Effector memory CD4-positive, alpha-beta T cell (primary cell): Measurements from ENCODE around the gene PLA2G4C.

Experiments
- DNase-seq, 3 donors: peaks; one replicate each; pipeline ENCODE4 v3.0.0-alpha.2; 2020
- H3K27ac ChIP-seq: 2 replicates; pipeline ENCODE4 v1.7.0; 2013; ENCODE audit warnings: mild to moderate bottlenecking, low read length, moderate library complexity; ENCODE audit not compliant: insufficient read depth, poor library complexity, severe bottlenecking
- H3K27me3 ChIP-seq: replicated peaks from 2 replicates; pipeline ENCODE4 v1.7.0; 2013; ENCODE audit warnings: mild to moderate bottlenecking, low read length; ENCODE audit not compliant: insufficient read depth, control insufficient read depth, poor library complexity, severe bottlenecking
- H3K36me3 ChIP-seq: 2 replicates; pipeline ENCODE4 v1.7.0; 2013; ENCODE audit warnings: mild to moderate bottlenecking, low read length, moderate library complexity; ENCODE audit not compliant: control insufficient read depth, insufficient read depth
- H3K4me1 ChIP-seq: 2 replicates; pipeline ENCODE4 v1.7.0; 2013; ENCODE audit warnings: low read length, mild to moderate bottlenecking; ENCODE audit not compliant: control insufficient read depth, insufficient read depth, poor library complexity, severe bottlenecking
- H3K4me3 ChIP-seq: 2 replicates; pipeline ENCODE4 v1.7.0; 2013; ENCODE audit warnings: low read length, low read depth, mild to moderate bottlenecking; ENCODE audit not compliant: insufficient read depth, poor library complexity, severe bottlenecking
- H3K9me3 ChIP-seq: 2 replicates; pipeline ENCODE4 v1.7.0; 2013; ENCODE audit warnings: mild to moderate bottlenecking, low read length, moderate library complexity; ENCODE audit not compliant: control insufficient read depth
- total RNA-seq, 3 donors: gene quantifications; one replicate each; lab custom pipeline; 2026; lab: John Stamatoyannopoulos, UW

PLA2G4C gene, protein sequence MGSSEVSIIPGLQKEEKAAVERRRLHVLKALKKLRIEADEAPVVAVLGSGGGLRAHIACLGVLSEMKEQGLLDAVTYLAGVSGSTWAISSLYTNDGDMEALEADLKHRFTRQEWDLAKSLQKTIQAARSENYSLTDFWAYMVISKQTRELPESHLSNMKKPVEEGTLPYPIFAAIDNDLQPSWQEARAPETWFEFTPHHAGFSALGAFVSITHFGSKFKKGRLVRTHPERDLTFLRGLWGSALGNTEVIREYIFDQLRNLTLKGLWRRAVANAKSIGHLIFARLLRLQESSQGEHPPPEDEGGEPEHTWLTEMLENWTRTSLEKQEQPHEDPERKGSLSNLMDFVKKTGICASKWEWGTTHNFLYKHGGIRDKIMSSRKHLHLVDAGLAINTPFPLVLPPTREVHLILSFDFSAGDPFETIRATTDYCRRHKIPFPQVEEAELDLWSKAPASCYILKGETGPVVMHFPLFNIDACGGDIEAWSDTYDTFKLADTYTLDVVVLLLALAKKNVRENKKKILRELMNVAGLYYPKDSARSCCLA
- 0.52 to 5.0 (median 1.8) reads per million in 3 donors for total RNA-seq

DNA sequence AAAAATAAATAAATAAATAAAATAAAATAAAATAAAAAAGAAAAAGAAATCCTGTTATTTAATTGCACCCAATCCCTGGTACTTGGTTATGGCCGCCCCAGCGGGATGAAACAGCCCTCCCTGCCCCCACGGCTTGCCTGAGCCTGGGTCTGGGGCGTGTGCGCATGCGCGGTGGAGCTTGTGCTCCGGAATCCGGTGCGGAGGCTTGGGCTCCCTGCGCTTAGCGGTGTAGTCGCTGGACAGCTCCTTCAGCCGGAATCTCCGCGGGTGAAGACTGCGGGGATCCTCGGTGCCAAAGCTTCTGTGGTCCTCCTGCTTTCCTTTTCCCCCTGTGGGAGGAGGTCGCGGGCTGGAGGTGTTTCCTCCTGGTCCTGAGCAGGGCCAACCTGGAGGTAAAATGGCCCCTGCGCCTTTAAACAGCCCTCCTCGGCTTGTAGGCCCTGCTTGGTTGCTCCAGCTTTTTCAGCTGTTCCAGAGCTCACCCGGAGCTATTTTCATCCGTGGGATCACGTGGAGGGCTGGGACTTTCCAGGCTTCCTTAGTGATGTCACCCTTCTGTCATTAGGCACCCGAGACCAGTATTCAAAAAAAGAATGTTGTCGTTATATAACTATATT is at the start of gene PLA2G4C:
PLA2G4C (minus strand) TSS at position 468 of the 617 bp plus-strand sequence. CDS start 4,288 bp downstream, outside the sequence.
- DNase-seq = peak; percentile 56 to 76 (median 57)
- peak within 1 kb of the TSS; percentile 72 for H3K4me3 ChIP-seq
- no peaks in the 10 kb centered on the region for H3K27me3 ChIP-seq
- H3K9me3 ChIP-seq = no peaks in the 10 kb centered on the region
- peak within 1 kb of the TSS; percentile 60 for H3K27ac ChIP-seq
- H3K4me1 ChIP-seq = peaks cover 7% of the 10 kb centered on the region
- no peaks in the 10 kb centered on the region for H3K36me3 ChIP-seq

- H3K9me3 ChIP-seq = no peaks in the 10 kb centered on the region
- no peaks in the 10 kb centered on the region for H3K27me3 ChIP-seq
- no peak overlapping the region for H3K27ac ChIP-seq
- no peak overlapping the region for H3K4me3 ChIP-seq
- H3K36me3 ChIP-seq = peaks cover 28% of the 10 kb centered on the region
- no peaks in the 10 kb centered on the region for H3K4me1 ChIP-seq
- no peak for DNase-seq
Measured at GRCh38 chr19:48158210-48158790, 47.7 kb upstream of the PLA2G4C start.

DNA sequence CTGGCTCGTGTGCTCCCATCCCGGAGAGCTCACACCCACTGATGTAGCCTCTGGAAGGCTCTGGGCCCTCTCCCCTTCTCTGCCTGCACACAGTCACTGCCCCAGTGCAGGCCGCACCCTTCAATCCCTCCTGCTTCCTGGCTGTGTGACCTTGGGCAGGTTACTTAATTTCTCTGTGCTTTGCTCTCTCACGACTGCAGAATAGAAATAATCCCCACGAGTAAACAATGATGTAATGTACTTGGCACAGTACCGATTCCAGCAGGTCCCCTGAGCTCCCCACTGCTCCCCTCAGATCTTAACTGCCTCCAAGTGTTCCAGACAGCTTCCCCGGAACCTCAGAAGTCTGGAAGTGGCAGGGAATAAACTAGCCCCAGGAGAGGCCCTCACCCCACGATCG is 43.4 kb upstream of the PLA2G4C start:
- H3K36me3 ChIP-seq = peaks cover 20% of the 10 kb centered on the region

GRCh38 chr19:48152551-48152950 is 41.9 kb upstream of the PLA2G4C start:
- H3K4me3 ChIP-seq = no peak overlapping the region

More for the DNA sequence above, 43.4 kb upstream of the PLA2G4C start:
- H3K27me3 ChIP-seq = no peaks in the 10 kb centered on the region
- no peaks in the 10 kb centered on the region for H3K9me3 ChIP-seq
- H3K4me1 ChIP-seq = no peaks in the 10 kb centered on the region
- no peak overlapping the region for H3K27ac ChIP-seq
- DNase-seq = no peak
- no peak overlapping the region for H3K4me3 ChIP-seq

GRCh38 chr19:48149430-48149829 is 38.8 kb upstream of the PLA2G4C start:
- Histone ChIP-seq H3K4me3 (no peak overlapping the region), H3K27me3 (no peaks in the 10 kb centered on the region), H3K36me3 (peaks cover 21% of the 10 kb centered on the region), H3K27ac (no peak overlapping the region), H3K9me3 (no peaks in the 10 kb centered on the region), H3K4me1 (no peaks in the 10 kb centered on the region)
- no peak for DNase-seq

More at GRCh38 chr19:48152551-48152950, 41.9 kb upstream of the PLA2G4C start:
- Histone ChIP-seq H3K27ac (no peak overlapping the region), H3K9me3 (no peaks in the 10 kb centered on the region), H3K36me3 (peaks cover 18% of the 10 kb centered on the region), H3K4me1 (no peaks in the 10 kb centered on the region), H3K27me3 (no peaks in the 10 kb centered on the region)
- DNase-seq = peak; percentile 26 to 44 (median 28)

DNA sequence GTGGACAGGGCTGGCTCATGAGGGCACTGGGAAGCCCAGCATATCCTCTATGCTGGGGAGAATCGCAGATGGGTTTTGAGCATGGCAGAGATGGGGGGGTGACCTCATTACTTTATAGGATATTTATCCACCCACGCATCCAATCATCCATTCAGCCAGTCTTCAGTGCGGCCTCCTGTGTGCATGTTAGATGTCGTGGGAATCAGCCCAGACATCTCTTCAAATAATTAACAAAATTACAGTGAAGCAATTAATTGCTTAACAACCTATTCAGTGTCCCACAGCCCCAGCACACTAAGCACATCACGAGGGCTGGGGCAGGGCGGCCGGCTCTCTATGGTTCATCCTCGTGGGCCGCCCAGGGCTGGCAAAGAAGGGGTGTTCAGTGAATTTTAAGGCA is 38.0 kb upstream of the PLA2G4C start:
- no peak for DNase-seq
- Histone ChIP-seq H3K4me1 (no peaks in the 10 kb centered on the region), H3K27me3 (no peaks in the 10 kb centered on the region), H3K9me3 (no peaks in the 10 kb centered on the region), H3K27ac (no peak overlapping the region), H3K4me3 (no peak overlapping the region), H3K36me3 (peaks cover 24% of the 10 kb centered on the region)

DNA sequence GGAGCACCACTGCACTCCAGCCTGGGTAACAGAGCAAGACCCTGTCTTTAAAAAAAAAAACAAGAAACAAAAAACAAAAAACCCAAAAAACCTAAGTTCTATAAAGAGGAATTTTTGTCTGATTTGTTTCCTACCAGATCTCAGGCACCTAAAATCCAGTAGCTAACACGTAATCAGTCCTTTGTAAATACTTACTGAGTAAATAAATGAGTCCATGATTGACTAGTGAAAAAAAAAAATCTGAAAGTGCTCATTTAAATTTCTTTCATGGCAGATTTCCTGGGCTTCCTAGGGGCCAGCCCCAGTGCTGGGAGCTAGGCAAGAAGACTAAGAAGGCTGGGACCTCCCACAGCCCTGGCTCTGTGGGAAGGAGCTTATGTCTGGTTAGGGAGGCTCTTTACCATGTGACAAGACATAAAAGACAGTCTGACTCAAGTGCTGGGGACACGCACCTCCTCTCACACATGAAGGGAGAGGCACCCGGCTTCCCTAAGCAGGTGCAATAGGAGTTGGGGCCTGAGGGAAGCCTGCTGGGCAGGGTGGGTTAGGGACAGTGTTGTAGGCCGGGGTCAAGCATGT is 37.1 kb upstream of the PLA2G4C start:
- no peaks in the 10 kb centered on the region for H3K9me3 ChIP-seq
- H3K4me3 ChIP-seq = no peak overlapping the region
- no peak overlapping the region for H3K27ac ChIP-seq
- no peaks in the 10 kb centered on the region for H3K27me3 ChIP-seq
- no peak for DNase-seq
- no peaks in the 10 kb centered on the region for H3K4me1 ChIP-seq
- H3K36me3 ChIP-seq = peaks cover 33% of the 10 kb centered on the region

DNA sequence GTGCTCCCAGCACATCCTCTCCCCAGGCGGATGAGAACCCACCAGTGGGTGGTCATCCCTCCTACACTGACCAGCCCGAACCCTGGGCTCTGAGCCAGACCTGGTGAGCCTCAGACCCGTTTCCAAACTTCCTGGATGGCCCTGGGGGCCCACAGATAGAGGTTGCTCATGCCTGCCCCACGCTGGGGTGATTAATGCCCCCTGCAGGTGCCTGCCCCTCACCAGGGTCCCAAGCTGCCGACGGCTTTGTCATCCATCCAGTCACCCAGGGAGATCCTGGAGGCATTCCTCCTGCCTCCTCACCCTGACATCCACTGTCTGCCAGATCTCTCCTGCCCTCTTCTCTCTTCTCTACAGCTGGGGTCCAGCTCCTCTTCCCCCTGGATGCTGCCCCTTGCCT is 28.4 kb upstream of the PLA2G4C start:
- Histone ChIP-seq H3K27me3 (no peaks in the 10 kb centered on the region), H3K4me3 (no peak overlapping the region), H3K9me3 (no peaks in the 10 kb centered on the region), H3K36me3 (peaks cover 22% of the 10 kb centered on the region), H3K4me1 (no peaks in the 10 kb centered on the region), H3K27ac (no peak overlapping the region)
- DNase-seq = no peak

DNA sequence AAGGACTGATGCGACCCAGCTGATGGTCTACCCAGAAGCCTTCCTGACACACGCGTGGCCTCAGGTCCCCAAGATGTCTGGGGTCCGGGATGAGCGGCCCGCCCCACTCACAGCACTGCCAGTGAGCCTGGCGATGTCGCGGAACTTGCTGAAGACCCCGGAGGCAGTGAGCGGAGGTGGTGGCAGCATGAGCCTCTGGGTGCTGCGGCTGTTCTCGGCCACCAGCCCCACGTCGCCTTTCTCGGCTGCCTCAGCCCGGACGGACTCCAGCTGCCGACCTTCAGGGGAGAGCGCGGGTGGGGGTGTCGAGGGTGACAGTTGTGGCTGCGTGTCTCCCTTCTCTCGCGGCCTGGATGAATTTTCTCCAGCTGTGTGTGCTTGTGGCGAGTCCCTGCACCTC is 26.8 kb upstream of the PLA2G4C start:
- Histone ChIP-seq H3K4me1 (no peaks in the 10 kb centered on the region), H3K27me3 (no peaks in the 10 kb centered on the region), H3K36me3 (peaks cover 7% of the 10 kb centered on the region), H3K9me3 (no peaks in the 10 kb centered on the region), H3K27ac (no peak overlapping the region), H3K4me3 (no peak overlapping the region)
- no peak for DNase-seq
